ENCODE measurements around the gene NDE1. TPM values are rescaled to one million over a fixed set of nuclear protein-coding genes. Genes with fewer than 3 reads are reported as not detected.

NDE1 gene
- total and polyA plus RNA-seq, 2 of the 4 experiments (the other 2 are of a cell fraction): 22.7 to 29.2 TPM

DNA sequence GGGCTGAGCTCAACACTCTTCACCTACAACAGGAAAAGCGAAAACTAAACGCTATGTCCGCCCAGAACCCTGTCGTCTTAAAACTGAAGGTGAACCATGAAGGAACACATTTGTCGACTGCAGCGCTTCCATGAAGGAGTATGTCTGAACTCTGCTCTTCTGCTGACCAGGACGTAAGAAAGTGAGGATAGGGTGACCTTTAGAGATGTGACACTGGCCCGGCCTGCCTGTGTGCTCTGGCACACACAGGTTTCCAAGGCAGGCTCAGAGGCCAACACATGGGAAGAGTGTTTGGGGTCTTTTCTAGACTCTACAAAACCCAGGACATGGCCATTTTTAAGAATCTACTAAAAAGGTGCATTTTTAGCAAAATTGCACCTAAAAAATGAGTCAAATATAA lies 28.2 kb upstream of the NDE1 start:
- in situ Hi-C loops (cut with MboI; ENCODE audit: low sequenced_read_pairs): no loop called here
- POLR2A ChIA-PET (ENCODE audit: unreplicated experiment): no interaction called here

More for the DNA sequence above, 28.2 kb upstream of the NDE1 start:
- Histone ChIP-seq H4K8ac (ENCODE audit: low read depth in 2 of 2, low read length in 2 of 2) (no peak overlapping the region), H4K5ac (ENCODE audit: low read depth, low read length) (no peak overlapping the region), H3K36me3 (ENCODE audit: control insufficient read depth, insufficient read depth, low read length) (peaks cover 49% of the 10 kb centered on the region), H3K4me2 (ENCODE audit: low read depth, low read length) (no peak overlapping the region), H2AK5ac (ENCODE audit: low read depth, low read length) (no peak overlapping the region), H2BK5ac (ENCODE audit: low read depth, low read length, poor library complexity, severe bottlenecking) (no peak overlapping the region), H2AK9ac (replicated peaks; ENCODE audit: low read depth, low read length, poor library complexity) (no peak overlapping the region), H3K9ac (ENCODE audit: low read depth, low read length) (no peak overlapping the region), H3K14ac (replicated peaks; ENCODE audit: low read depth, low read length) (no peak overlapping the region), H3K4ac (ENCODE audit: low read depth, low read length) (no peak overlapping the region), H3K18ac (ENCODE audit: low read depth, low read length) (no peak overlapping the region), H2BK15ac (ENCODE audit: low read depth, low read length) (no peak overlapping the region), H4K20me1 (ENCODE audit: insufficient read depth, low read length) (no peaks in the 10 kb centered on the region), H2BK120ac (ENCODE audit: low read depth, low read length) (no peak overlapping the region), H3K27me3 (ENCODE audit: control insufficient read depth, insufficient read depth, low read length) (no peaks in the 10 kb centered on the region), H3K4me3 (ENCODE audit: insufficient read depth, low read depth, low read length) (no peak overlapping the region), H3K79me1 (ENCODE audit: low read depth in 1 of 2, low read length in 2 of 2) (peaks cover 0 to 10% of the 10 kb centered on the region in 2 experiments; a peak in 1 of 4 replicates), H2BK20ac (ENCODE audit: low read depth, low read length) (no peak overlapping the region), H3K56ac (ENCODE audit: extremely low read depth, insufficient read depth, low read length) (no peak overlapping the region), H4K91ac (ENCODE audit: insufficient read depth, low read depth, low read length) (no peak overlapping the region), H3K9me1 (ENCODE audit: insufficient read depth, low read length) (peaks cover 21% of the 10 kb centered on the region), H2AFZ (replicated peaks; ENCODE audit: low read length, poor library complexity) (no peak overlapping the region), H3K27ac (ENCODE audit: insufficient read depth, low read length) (no peak overlapping the region), H3K23ac (ENCODE audit: low read depth, low read length) (no peak overlapping the region), H3K4me1 (ENCODE audit: control insufficient read depth, insufficient read depth, low read length) (peaks cover 9% of the 10 kb centered on the region), H3K9me3 (ENCODE audit: control insufficient read depth, insufficient read depth, low read length) (no peaks in the 10 kb centered on the region)
- CTCF ChIA-PET: interaction anchor here (1.1 kb wide), 1 partner anchor 17 kb away, joined by 5 read pairs; no protein-coding TSS in a partner anchor
- no peak for ATAC-seq (ENCODE audit: low read depth)
- DNase-seq: no peak
- 90% methylated on average over 2 of the region's 8 CpGs; no CpG with 5 or more reads in 1 of the 2 experiments for WGBS, 2 experiments (ENCODE audit: extremely low coverage in 2 of 2, insufficient read length in 1 of 2)
- dilution Hi-C loops (cut with HindIII; ENCODE audit: low sequenced_read_pairs, unreplicated experiment): no loop called here
- intact Hi-C loops (cut with micrococcal nuclease): no loop called here
- TF ChIP-seq FOS (IDR thresholded peaks at IDR 0.05; ENCODE audit: low read depth, low read length): no peak
- TF ChIP-seq, protein P1, sequence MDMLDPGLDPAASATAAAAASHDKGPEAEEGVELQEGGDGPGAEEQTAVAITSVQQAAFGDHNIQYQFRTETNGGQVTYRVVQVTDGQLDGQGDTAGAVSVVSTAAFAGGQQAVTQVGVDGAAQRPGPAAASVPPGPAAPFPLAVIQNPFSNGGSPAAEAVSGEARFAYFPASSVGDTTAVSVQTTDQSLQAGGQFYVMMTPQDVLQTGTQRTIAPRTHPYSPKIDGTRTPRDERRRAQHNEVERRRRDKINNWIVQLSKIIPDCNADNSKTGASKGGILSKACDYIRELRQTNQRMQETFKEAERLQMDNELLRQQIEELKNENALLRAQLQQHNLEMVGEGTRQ (IDR thresholded peaks at IDR 0.05; ENCODE audit: low read depth, low read length): no peak
- no TSS peak for BruUV-seq (replicated peaks)

Measured in IMR-90 (cell line).